Measurements from ENCODE around the gene PPARD.

DNA sequence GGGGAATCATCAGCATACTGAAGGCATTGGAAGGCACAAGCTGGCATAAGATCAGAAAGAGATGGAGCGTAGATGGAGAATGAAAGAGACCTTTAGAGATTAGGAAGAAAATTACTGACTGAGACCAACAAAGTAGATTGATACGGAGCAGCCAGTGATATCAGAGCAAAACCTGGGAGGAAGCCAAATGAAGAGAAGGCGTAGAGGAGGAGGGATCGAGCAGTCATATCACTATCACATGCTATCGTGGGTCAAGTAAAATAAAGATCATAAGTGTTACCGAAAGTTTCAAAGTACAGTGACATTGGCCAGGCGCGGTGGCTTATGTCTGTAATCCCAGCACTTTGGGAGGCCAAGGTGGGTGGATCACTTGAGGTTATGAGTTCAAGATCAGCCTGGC, 56.2 kb downstream of the PPARD start:
- no peak for TF ChIP-seq POLR2AphosphoS5 (IDR thresholded peaks at IDR 0.05; ENCODE audit: low read depth, low read length)
- TF ChIP-seq TAF1 (IDR thresholded peaks at IDR 0.05; ENCODE audit: borderline replicate concordance, insufficient read depth, low read length) = no peak
- TF ChIP-seq SIN3A (IDR thresholded peaks at IDR 0.05; ENCODE audit: borderline replicate concordance, insufficient read depth, low read length) = no peak
- TF ChIP-seq, protein P1, sequence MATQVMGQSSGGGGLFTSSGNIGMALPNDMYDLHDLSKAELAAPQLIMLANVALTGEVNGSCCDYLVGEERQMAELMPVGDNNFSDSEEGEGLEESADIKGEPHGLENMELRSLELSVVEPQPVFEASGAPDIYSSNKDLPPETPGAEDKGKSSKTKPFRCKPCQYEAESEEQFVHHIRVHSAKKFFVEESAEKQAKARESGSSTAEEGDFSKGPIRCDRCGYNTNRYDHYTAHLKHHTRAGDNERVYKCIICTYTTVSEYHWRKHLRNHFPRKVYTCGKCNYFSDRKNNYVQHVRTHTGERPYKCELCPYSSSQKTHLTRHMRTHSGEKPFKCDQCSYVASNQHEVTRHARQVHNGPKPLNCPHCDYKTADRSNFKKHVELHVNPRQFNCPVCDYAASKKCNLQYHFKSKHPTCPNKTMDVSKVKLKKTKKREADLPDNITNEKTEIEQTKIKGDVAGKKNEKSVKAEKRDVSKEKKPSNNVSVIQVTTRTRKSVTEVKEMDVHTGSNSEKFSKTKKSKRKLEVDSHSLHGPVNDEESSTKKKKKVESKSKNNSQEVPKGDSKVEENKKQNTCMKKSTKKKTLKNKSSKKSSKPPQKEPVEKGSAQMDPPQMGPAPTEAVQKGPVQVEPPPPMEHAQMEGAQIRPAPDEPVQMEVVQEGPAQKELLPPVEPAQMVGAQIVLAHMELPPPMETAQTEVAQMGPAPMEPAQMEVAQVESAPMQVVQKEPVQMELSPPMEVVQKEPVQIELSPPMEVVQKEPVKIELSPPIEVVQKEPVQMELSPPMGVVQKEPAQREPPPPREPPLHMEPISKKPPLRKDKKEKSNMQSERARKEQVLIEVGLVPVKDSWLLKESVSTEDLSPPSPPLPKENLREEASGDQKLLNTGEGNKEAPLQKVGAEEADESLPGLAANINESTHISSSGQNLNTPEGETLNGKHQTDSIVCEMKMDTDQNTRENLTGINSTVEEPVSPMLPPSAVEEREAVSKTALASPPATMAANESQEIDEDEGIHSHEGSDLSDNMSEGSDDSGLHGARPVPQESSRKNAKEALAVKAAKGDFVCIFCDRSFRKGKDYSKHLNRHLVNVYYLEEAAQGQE (IDR thresholded peaks at IDR 0.05; ENCODE audit: insufficient read depth in 1 of 2, low read depth in 2 of 2, low read length in 2 of 2) = no peak
- TF ChIP-seq FOXP2 (optimal IDR thresholded peaks at IDR 0.05; ENCODE audit: borderline replicate concordance, extremely low read depth, extremely low read length, insufficient read depth) = no peak

Measured in PFSK-1 (cell line).